WTC11 (cell line): ENCODE measurements around the gene KRABD2.

Source experiments
- ATAC-seq: fragments of 200-7000 bp; cut with Tn5 transposase; 2 replicates; pipeline ENCODE4 v1.10.0; 2021; ENCODE audit warnings: mild to moderate bottlenecking, moderate library complexity
- CTCF ChIA-PET: fragments of 300-600 bp; sonication (Branson Sonifier 250); formaldehyde crosslinking; loops from one replicate; lab custom pipeline; 2021; ENCODE audit warnings: antibody characterized with exemption; lab: Charles Lee
- POLR2A ChIA-PET: fragments of 350-600 bp; sonication (Branson Sonifier 250); formaldehyde crosslinking; loops from one replicate; lab custom pipeline; 2021; ENCODE audit warnings: antibody characterized with exemption; lab: Charles Lee
- DNase-seq: peaks from one replicate; pipeline ENCODE4 v3.0.0; 2021; ENCODE audit warnings: low spot score
- H3K27ac Mint-ChIP-seq: 2 replicates; pipeline ENCODE4 v1.8.0; 2021; ENCODE audit warnings: mixed read lengths
- H3K27me3 Mint-ChIP-seq: 2 replicates; pipeline ENCODE4 v1.8.0; 2021; ENCODE audit warnings: low read depth, mild to moderate bottlenecking, moderate library complexity, mixed read lengths
- H3K36me3 Mint-ChIP-seq: 2 replicates; pipeline ENCODE4 v1.8.0; 2021; ENCODE audit warnings: mixed read lengths
- H3K4me1 Mint-ChIP-seq: 2 replicates; pipeline ENCODE4 v1.8.0; 2022; ENCODE audit warnings: mixed read lengths
- H3K4me3 Mint-ChIP-seq: 2 replicates; pipeline ENCODE4 v1.8.0; 2021; ENCODE audit warnings: mild to moderate bottlenecking, moderate library complexity, mixed read lengths
- H3K9me3 Mint-ChIP-seq: 2 replicates; pipeline ENCODE4 v1.8.0; 2021; ENCODE audit warnings: mixed read lengths
- ATF2 ChIP-seq: sonication (generic); formaldehyde crosslinking; IDR thresholded peaks from 2 replicates; pipeline ENCODE4 v1.8.1; 2022; ENCODE audit warnings: low read depth, missing genetic modification reagents, borderline replicate concordance
- CBFB ChIP-seq: sonication (generic); formaldehyde crosslinking; IDR thresholded peaks from 2 replicates; pipeline ENCODE4 v1.8.1; 2022; ENCODE audit warnings: mild to moderate bottlenecking, low read depth, missing genetic modification reagents
- CDX4 ChIP-seq: fragments of 250-450 bp; sonication (Bioruptor Pico); IDR thresholded peaks from 2 replicates; pipeline ENCODE4 v1.9.0; 2021; ENCODE audit warnings: moderate library complexity, mild to moderate bottlenecking, inconsistent platforms, borderline replicate concordance
- CREB1 ChIP-seq: sonication (generic); formaldehyde crosslinking; IDR thresholded peaks from 2 replicates; pipeline ENCODE4 v1.8.0; 2023; ENCODE audit warnings: mild to moderate bottlenecking, missing genetic modification reagents
- ETV6 ChIP-seq: sonication (generic); formaldehyde crosslinking; IDR thresholded peaks from 2 replicates; pipeline ENCODE4 v1.8.1; 2022; ENCODE audit warnings: mild to moderate bottlenecking, missing genetic modification reagents
- NFATC4 ChIP-seq: fragments of 250-450 bp; sonication (Bioruptor Pico); IDR thresholded peaks from 2 replicates; pipeline ENCODE4 v1.9.0; 2021; ENCODE audit warnings: mild to moderate bottlenecking
- NFYB ChIP-seq: sonication (generic); formaldehyde crosslinking; conservative IDR thresholded peaks from 2 replicates; pipeline ENCODE4 v1.8.0; 2022; ENCODE audit warnings: low read depth, missing genetic modification reagents
- NR3C1 ChIP-seq: sonication (generic); formaldehyde crosslinking; conservative IDR thresholded peaks from 2 replicates; pipeline ENCODE4 v1.8.1; 2023; ENCODE audit warnings: low read depth, mild to moderate bottlenecking, missing genetic modification reagents
- PRDM15 ChIP-seq: sonication (generic); formaldehyde crosslinking; IDR thresholded peaks from 2 replicates; pipeline ENCODE4 v1.8.0; 2022; ENCODE audit warnings: missing genetic modification reagents
- PRRX2 ChIP-seq: fragments of 250-450 bp; sonication (Bioruptor Pico); IDR thresholded peaks from 2 replicates; pipeline ENCODE4 v1.8.0; 2021; ENCODE audit warnings: mild to moderate bottlenecking
- TEAD1 ChIP-seq: sonication (generic); formaldehyde crosslinking; IDR thresholded peaks from 2 replicates; pipeline ENCODE4 v1.8.0; 2022; ENCODE audit warnings: mild to moderate bottlenecking, missing genetic modification reagents
- ZNF121 ChIP-seq: sonication (generic); formaldehyde crosslinking; IDR thresholded peaks from 2 replicates; pipeline ENCODE4 v1.8.0; 2023; ENCODE audit warnings: missing genetic modification reagents
- TF ChIP-seq, protein P1 (sequence below): sonication (generic); formaldehyde crosslinking; IDR thresholded peaks from 2 replicates; pipeline ENCODE4 v1.8.1; 2022; ENCODE audit warnings: mild to moderate bottlenecking, moderate library complexity, missing genetic modification reagents
- TF ChIP-seq, protein P2 (sequence below): sonication (generic); formaldehyde crosslinking; IDR thresholded peaks from 2 replicates; pipeline ENCODE4 v1.8.1; 2023; ENCODE audit warnings: mild to moderate bottlenecking, missing genetic modification reagents, borderline replicate concordance

KRABD2 gene

GRCh38 chr17:8362651-8363332 is 13.7 kb downstream of the KRABD2 start (continued):
- TF ChIP-seq, protein P1, sequence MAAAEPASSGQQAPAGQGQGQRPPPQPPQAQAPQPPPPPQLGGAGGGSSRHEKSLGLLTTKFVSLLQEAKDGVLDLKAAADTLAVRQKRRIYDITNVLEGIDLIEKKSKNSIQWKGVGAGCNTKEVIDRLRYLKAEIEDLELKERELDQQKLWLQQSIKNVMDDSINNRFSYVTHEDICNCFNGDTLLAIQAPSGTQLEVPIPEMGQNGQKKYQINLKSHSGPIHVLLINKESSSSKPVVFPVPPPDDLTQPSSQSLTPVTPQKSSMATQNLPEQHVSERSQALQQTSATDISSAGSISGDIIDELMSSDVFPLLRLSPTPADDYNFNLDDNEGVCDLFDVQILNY: no peak
- TF ChIP-seq CBFB (CRISPR knock-in tag): no peak
- TF ChIP-seq PRRX2 (CRISPR knock-in tag): no peak
- TF ChIP-seq PRDM15 (CRISPR knock-in tag): no peak
- TF ChIP-seq ATF2 (CRISPR knock-in tag): no peak

GRCh38 chr17:8360751-8361150 is 15.8 kb downstream of the KRABD2 start:
- ChIA-PET CTCF (interaction anchor here (0.7 to 1.9 kb wide), 4 partner anchors 23 to 858 kb away, joined by 3 to 7 read pairs (median 4); no protein-coding TSS in a partner anchor), POLR2A (no interaction called here)
- H3K9me3 Mint-ChIP-seq: peaks cover 4% of the 10 kb centered on the region
- no peak for DNase-seq
- ATAC-seq: no peak
- peak overlapping the region; percentile 71; the same call in 1 of the 2 replicates for H3K27ac Mint-ChIP-seq
- peaks cover 25% of the 10 kb centered on the region for H3K4me1 Mint-ChIP-seq
- H3K27me3 Mint-ChIP-seq: 0 out of 2 replicates have a peak, but pooled peaks cover 2% of the 10 kb centered on the region
- no peak for TF ChIP-seq TEAD1
- TF ChIP-seq CBFB (CRISPR knock-in tag): no peak
- no peak for TF ChIP-seq NFYB (CRISPR knock-in tag)
- TF ChIP-seq, protein P1: no peak
- H3K36me3 Mint-ChIP-seq: no peaks in the 10 kb centered on the region
- H3K4me3 Mint-ChIP-seq: no peak overlapping the region

DNA sequence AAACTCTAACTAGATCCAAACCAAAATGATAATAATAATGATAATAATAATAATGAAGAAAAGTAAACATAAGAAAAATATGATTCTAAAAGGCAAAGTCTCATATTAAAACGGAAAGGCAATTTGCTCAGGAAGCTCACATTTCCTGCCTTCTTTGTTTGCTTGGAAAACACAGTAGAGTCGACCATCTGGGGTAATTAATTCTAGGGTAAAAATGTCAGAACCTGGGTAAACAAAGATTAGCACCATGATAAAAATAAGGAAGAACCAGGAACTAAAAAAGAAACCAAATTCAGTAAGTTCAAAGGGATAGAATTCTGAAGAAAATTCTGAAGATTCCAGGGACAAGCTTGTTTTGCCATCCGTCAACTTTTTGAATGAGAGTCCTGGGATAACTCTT is 16.2 kb downstream of the KRABD2 start:
- POLR2A ChIA-PET: no interaction called here

More for the DNA sequence above, 16.2 kb downstream of the KRABD2 start:
- H3K36me3 Mint-ChIP-seq: no peaks in the 10 kb centered on the region
- H3K9me3 Mint-ChIP-seq: peaks cover 4% of the 10 kb centered on the region
- 0 out of 2 replicates have a peak, but pooled peaks cover 2% of the 10 kb centered on the region for H3K27me3 Mint-ChIP-seq
- peaks cover 25% of the 10 kb centered on the region for H3K4me1 Mint-ChIP-seq
- H3K27ac Mint-ChIP-seq: peak overlapping the region; percentile 71
- CTCF ChIA-PET: interaction anchor here (0.7 to 1.9 kb wide), 4 partner anchors 23 to 858 kb away, joined by 3 to 7 read pairs (median 4); no protein-coding TSS in a partner anchor
- DNase-seq (no peak), ATAC-seq (no peak)
- TF ChIP-seq PRRX2 (CRISPR knock-in tag) (no peak), ETV6 (CRISPR knock-in tag) (no peak), ZNF121 (CRISPR knock-in tag) (no peak), NFATC4 (CRISPR knock-in tag) (no peak), CREB1 (CRISPR knock-in tag) (no peak), NR3C1 (CRISPR knock-in tag) (no peak), CDX4 (CRISPR knock-in tag) (no peak)
- TF ChIP-seq, protein P2, sequence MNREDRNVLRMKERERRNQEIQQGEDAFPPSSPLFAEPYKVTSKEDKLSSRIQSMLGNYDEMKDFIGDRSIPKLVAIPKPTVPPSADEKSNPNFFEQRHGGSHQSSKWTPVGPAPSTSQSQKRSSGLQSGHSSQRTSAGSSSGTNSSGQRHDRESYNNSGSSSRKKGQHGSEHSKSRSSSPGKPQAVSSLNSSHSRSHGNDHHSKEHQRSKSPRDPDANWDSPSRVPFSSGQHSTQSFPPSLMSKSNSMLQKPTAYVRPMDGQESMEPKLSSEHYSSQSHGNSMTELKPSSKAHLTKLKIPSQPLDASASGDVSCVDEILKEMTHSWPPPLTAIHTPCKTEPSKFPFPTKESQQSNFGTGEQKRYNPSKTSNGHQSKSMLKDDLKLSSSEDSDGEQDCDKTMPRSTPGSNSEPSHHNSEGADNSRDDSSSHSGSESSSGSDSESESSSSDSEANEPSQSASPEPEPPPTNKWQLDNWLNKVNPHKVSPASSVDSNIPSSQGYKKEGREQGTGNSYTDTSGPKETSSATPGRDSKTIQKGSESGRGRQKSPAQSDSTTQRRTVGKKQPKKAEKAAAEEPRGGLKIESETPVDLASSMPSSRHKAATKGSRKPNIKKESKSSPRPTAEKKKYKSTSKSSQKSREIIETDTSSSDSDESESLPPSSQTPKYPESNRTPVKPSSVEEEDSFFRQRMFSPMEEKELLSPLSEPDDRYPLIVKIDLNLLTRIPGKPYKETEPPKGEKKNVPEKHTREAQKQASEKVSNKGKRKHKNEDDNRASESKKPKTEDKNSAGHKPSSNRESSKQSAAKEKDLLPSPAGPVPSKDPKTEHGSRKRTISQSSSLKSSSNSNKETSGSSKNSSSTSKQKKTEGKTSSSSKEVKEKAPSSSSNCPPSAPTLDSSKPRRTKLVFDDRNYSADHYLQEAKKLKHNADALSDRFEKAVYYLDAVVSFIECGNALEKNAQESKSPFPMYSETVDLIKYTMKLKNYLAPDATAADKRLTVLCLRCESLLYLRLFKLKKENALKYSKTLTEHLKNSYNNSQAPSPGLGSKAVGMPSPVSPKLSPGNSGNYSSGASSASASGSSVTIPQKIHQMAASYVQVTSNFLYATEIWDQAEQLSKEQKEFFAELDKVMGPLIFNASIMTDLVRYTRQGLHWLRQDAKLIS: no peak
- H3K4me3 Mint-ChIP-seq: 0 out of 2 replicates have a peak overlapping the region, but pooled peaks have one; percentile 19
